ENCODE data around the gene SOX5. TPM values are rescaled to one million over a fixed set of nuclear protein-coding genes. Genes with fewer than 3 reads are reported as not detected.

SOX5 gene
- total and polyA plus RNA-seq, 2 of the 8 experiments (the other 6 are each of a cell fraction or from before 2014, with no cell fraction given): 2.2 to 2.6 TPM

- no peak overlapping the region for H3K9ac ChIP-seq (replicated peaks in 1 of 4; ENCODE audit: extremely low read depth in 1 of 4, low read depth in 3 of 4, low read length in 3 of 4)
- no peak overlapping the region for H3K56ac ChIP-seq (replicated peaks; ENCODE audit: insufficient read length, low read depth, low read length)
- H2BK20ac ChIP-seq (ENCODE audit: low read length): no peak overlapping the region
- H4K8ac ChIP-seq (ENCODE audit: extremely low read depth, insufficient read depth, low read length): no peak overlapping the region
- H3K9me3 ChIP-seq (ENCODE audit: insufficient read depth in 2 of 2, low read depth in 1 of 2, low read length in 1 of 2): no peaks in the 10 kb centered on the region
- no peaks in the 10 kb centered on the region for H3K36me3 ChIP-seq (ENCODE audit: control insufficient read depth in 2 of 4, insufficient read depth in 4 of 4, low read length in 3 of 4)
- no peak overlapping the region for H2AK5ac ChIP-seq (ENCODE audit: low read depth, low read length)
- no peak overlapping the region for H3K14ac ChIP-seq (ENCODE audit: insufficient read length)
- no peak overlapping the region for H2BK15ac ChIP-seq (ENCODE audit: low read length)
- no peak overlapping the region for H2BK120ac ChIP-seq (replicated peaks; ENCODE audit: low read depth, low read length)
- H4K91ac ChIP-seq (replicated peaks; ENCODE audit: insufficient read length, low read length): no peak overlapping the region
- no peak overlapping the region for H2AFZ ChIP-seq (ENCODE audit: low read length)
- no peak overlapping the region for H3K18ac ChIP-seq (ENCODE audit: extremely low read depth, low read length)
- H3K4me2 ChIP-seq (ENCODE audit: insufficient read depth in 1 of 2, low read depth in 2 of 2, low read length in 2 of 2): no peak overlapping the region
- H2BK5ac ChIP-seq (ENCODE audit: low read depth, low read length): no peak overlapping the region
- H4K20me1 ChIP-seq (replicated peaks in 1 of 2; ENCODE audit: control insufficient read depth in 1 of 2, insufficient read depth in 2 of 2, low read length in 2 of 2): no peaks in the 10 kb centered on the region
- no peaks in the 10 kb centered on the region for H3K23me2 ChIP-seq (ENCODE audit: low read depth, low read length)
- DNase-seq (ENCODE audit: low read depth in 1 of 2, low spot score in 2 of 2): no peak
- no peaks in the 10 kb centered on the region for H3K79me1 ChIP-seq (ENCODE audit: low read depth, low read length)
- WGBS, 2 experiments (ENCODE audit: extremely low coverage in 1 of 2, insufficient coverage in 1 of 2, insufficient read length in 1 of 2, insufficient replicate concordance in 2 of 2, low coverage in 1 of 2, low lambda C conversion rate in 2 of 2, missing lambda C conversion rate in 1 of 2): 82% methylated on average over 3 of the region's 3 CpGs; no CpG with 5 or more reads in 1 of the 2 experiments
- no peak for FAIRE-seq
- no peaks in the 10 kb centered on the region for H3K79me2 ChIP-seq (ENCODE audit: control insufficient read depth in 1 of 2, insufficient read depth in 2 of 2, low read length in 2 of 2)
- ChIA-PET POLR2A (ENCODE audit: partially characterized antibody) (no interaction called here), CTCF (ENCODE audit: partially characterized antibody) (interaction anchor here (2.1 kb wide), 1 partner anchor 12 kb away, joined by 4 read pairs; no protein-coding TSS in a partner anchor)
- no peak overlapping the region for H3K4me3 ChIP-seq (ENCODE audit: extremely low read depth in 1 of 4, insufficient read depth in 2 of 4, low read depth in 3 of 4, low read length in 4 of 4)
- H2BK12ac ChIP-seq (ENCODE audit: low read depth, low read length): no peak overlapping the region
- H3K4me1 ChIP-seq (replicated peaks in 1 of 4; ENCODE audit: control insufficient read depth in 3 of 4, insufficient read depth in 4 of 4, low read length in 3 of 4): no peaks in the 10 kb centered on the region
- no peak overlapping the region for H3K23ac ChIP-seq (ENCODE audit: insufficient read length)
- H3K27ac ChIP-seq (ENCODE audit: low read depth, low read length): no peak overlapping the region
- no peak overlapping the region for H3K4ac ChIP-seq (replicated peaks; ENCODE audit: insufficient read length, low read depth, low read length)
- H4K5ac ChIP-seq (ENCODE audit: insufficient read length, low read depth, low read length): no peak overlapping the region
- H3K27me3 ChIP-seq (replicated peaks in 1 of 4; ENCODE audit: control insufficient read depth in 3 of 4, extremely low read depth in 1 of 4, insufficient read depth in 3 of 4, low read length in 3 of 4): no peaks in the 10 kb centered on the region
- TF ChIP-seq RAD21 (IDR thresholded peaks at IDR 0.05 in 1 of 2, conservative IDR thresholded peaks at IDR 0.05 in 1 of 2; ENCODE audit: low read depth in 2 of 2, low read length in 2 of 2) (no peak), TAF7 (optimal IDR thresholded peaks at IDR 0.05; ENCODE audit: borderline replicate concordance, low read depth, low read length) (no peak), BACH1 (IDR thresholded peaks at IDR 0.05; ENCODE audit: low read length) (no peak), SP2 (IDR thresholded peaks at IDR 0.05; ENCODE audit: low read length) (no peak), TAF1 (IDR thresholded peaks at IDR 0.05; ENCODE audit: low read depth, low read length) (no peak), HDAC6 (IDR thresholded peaks at IDR 0.05; ENCODE audit: low read depth, low read length) (no peak), NANOG (IDR thresholded peaks at IDR 0.05; ENCODE audit: insufficient read depth, low read depth, low read length, poor library complexity, severe bottlenecking) (no peak), KDM1A (IDR thresholded peaks at IDR 0.05; ENCODE audit: borderline replicate concordance, low read length) (no peak), ZNF274 (IDR thresholded peaks at IDR 0.05; ENCODE audit: borderline replicate concordance, extremely low read depth, low read length) (no peak), JUND (IDR thresholded peaks at IDR 0.05; ENCODE audit: low read length) (no peak), ATF3 (IDR thresholded peaks at IDR 0.05; ENCODE audit: insufficient read depth, low read depth, low read length) (no peak), RNF2 (IDR thresholded peaks at IDR 0.05; ENCODE audit: borderline replicate concordance, low read depth, low read length, missing control alignments, poor library complexity, severe bottlenecking) (no peak), SIRT6 (IDR thresholded peaks at IDR 0.05; ENCODE audit: low read length) (no peak)
Observed at GRCh38 chr12:23795494-23795893, 154.0 kb downstream of the SOX5 start.
